Astrocyte of the hippocampus (primary cell): ENCODE measurements around the gene FMNL3.

Experiments
- DNase-seq: peaks from one replicate; pipeline ENCODE4 v3.0.0; 2011; ENCODE audit warnings: low read depth, low spot score

The FMNL3 gene

GRCh38 chr12:49603721-49604120 is 103.5 kb downstream of the FMNL3 start:
- no peak for DNase-seq

GRCh38 chr12:49599961-49600360 is 107.2 kb downstream of the FMNL3 start:
- DNase-seq = no peak

- DNase-seq = no peak
These were observed 108.7 kb downstream of the FMNL3 start for GRCh38 chr12:49598527-49598926.

- no peak for DNase-seq
These were observed 118.3 kb downstream of the FMNL3 start for GRCh38 chr12:49588721-49589516.

GRCh38 chr12:49588281-49588680 is 118.9 kb downstream of the FMNL3 start:
- DNase-seq = no peak

GRCh38 chr12:49587174-49587908 is 119.9 kb downstream of the FMNL3 start:
- no peak for DNase-seq
